Jurkat, Clone E6-1 (cell line): Measurements from ENCODE around the gene RAD54L2. TPM values are rescaled to one million over a fixed set of nuclear protein-coding genes. Genes with fewer than 3 reads are reported as not detected.
A peak's percentile ranks its signal among the peaks of the same experiment; 100 is the strongest.
"Not testable (repeated sequence)": the region's sequence is repeated elsewhere in the genome, so short reads cannot be mapped to it uniquely, and the experiment has no call there.

Source experiments
- DNase-seq: peaks from one replicate; pipeline ENCODE4 v3.0.0-alpha.2; 2011; ENCODE audit warnings: low read depth, low spot score
- H3K4me3 ChIP-seq: 2 replicates; pipeline ENCODE4 v1.5.1; 2011; ENCODE audit warnings: mild to moderate bottlenecking, low read length, control low read depth, moderate library complexity
- polyA plus RNA-seq: library from polyadenylated mRNA; unstranded; fragments of >200 nt; gene quantifications from one replicate; pipeline ENCODE4 v1.2.1, GENCODE V29; 2012; ENCODE audit warnings: missing spikeins; ENCODE audit not compliant: insufficient read length, insufficient read depth

Gene RAD54L2
- 8.9 TPM for polyA plus RNA-seq

GRCh38 chr3:51538459-51539290 is at the start of gene RAD54L2:
TSS of gene RAD54L2 (plus strand) at chr3:51538719. CDS start at chr3:51590421, 51,702 bp downstream.
- peak within 1 kb of the TSS; percentile 86 for H3K4me3 ChIP-seq
- DNase-seq: peak; percentile 50

- H3K4me3 ChIP-seq: peak overlapping the region; percentile 61
- DNase-seq: peak; percentile 84
Measured at GRCh38 chr3:51498876-51499738, 39.4 kb upstream of the RAD54L2 start.

- no peak for DNase-seq
- peak overlapping the region; percentile 47 for H3K4me3 ChIP-seq
Measured at GRCh38 chr3:51500632-51501131, 37.8 kb upstream of the RAD54L2 start.

GRCh38 chr3:51501833-51502561 is 36.5 kb upstream of the RAD54L2 start:
- DNase-seq: peak; percentile 71
- no peak overlapping the region for H3K4me3 ChIP-seq

- no peak for DNase-seq
- no peak overlapping the region for H3K4me3 ChIP-seq
Measured at GRCh38 chr3:51502562-51502910, 36.0 kb upstream of the RAD54L2 start.

GRCh38 chr3:51503007-51503406 is 35.5 kb upstream of the RAD54L2 start:
- no peak overlapping the region for H3K4me3 ChIP-seq
- DNase-seq: no peak

GRCh38 chr3:51508255-51508654 is 30.3 kb upstream of the RAD54L2 start:
- no peak overlapping the region for H3K4me3 ChIP-seq
- no peak for DNase-seq

- no peak overlapping the region for H3K4me3 ChIP-seq
- DNase-seq: no peak
Measured at GRCh38 chr3:51510996-51511395, 27.5 kb upstream of the RAD54L2 start.

- H3K4me3 ChIP-seq: no peak overlapping the region
- DNase-seq: no peak
Measured at GRCh38 chr3:51514210-51514609, 24.3 kb upstream of the RAD54L2 start.

GRCh38 chr3:51519848-51520247 is 18.7 kb upstream of the RAD54L2 start:
- H3K4me3 ChIP-seq: no peak overlapping the region
- DNase-seq: no peak

GRCh38 chr3:51520906-51521730 is 17.4 kb upstream of the RAD54L2 start:
- H3K4me3 ChIP-seq, DNase-seq: not testable (repeated sequence)

- H3K4me3 ChIP-seq: no peak overlapping the region
- no peak for DNase-seq
Measured at GRCh38 chr3:51522273-51522962, 16.1 kb upstream of the RAD54L2 start.

- DNase-seq, H3K4me3 ChIP-seq: not testable (repeated sequence)
Measured at GRCh38 chr3:51524874-51525273, 13.6 kb upstream of the RAD54L2 start.

GRCh38 chr3:51530485-51530884 is 8.0 kb upstream of the RAD54L2 start:
- no peak overlapping the region for H3K4me3 ChIP-seq
- no peak for DNase-seq

- no peak overlapping the region for H3K4me3 ChIP-seq
- DNase-seq: no peak
Measured at GRCh38 chr3:51535146-51536019, 3.1 kb upstream of the RAD54L2 start.

GRCh38 chr3:51537631-51538030 is 888 bp upstream of the RAD54L2 start:
- DNase-seq: not testable (repeated sequence)
- peak overlapping the region; percentile 86 for H3K4me3 ChIP-seq

GRCh38 chr3:51538115-51538458 is 432 bp upstream of the RAD54L2 start:
- H3K4me3 ChIP-seq: peak overlapping the region; percentile 86
- no peak for DNase-seq
